Coronary artery (tissue), 2 donors: ENCODE results near the gene NOP9.
A peak's percentile ranks its signal among the peaks of the same experiment; 100 is the strongest.
"Not testable (repeated sequence)": the region's sequence is repeated elsewhere in the genome, so short reads cannot be mapped to it uniquely, and the experiment has no call there.

ENCODE experiments used
- DNase-seq: peaks from one replicate; pipeline ENCODE4 v3.0.0-alpha.2; 2017; ENCODE audit warnings: low spot score
- H3K27ac ChIP-seq, 2 donors: fragments of 200-600 bp; sonication (generic); one replicate each; pipeline ENCODE4 v1.5.1; 2016 to 2019
- H3K4me3 ChIP-seq: fragments of 200-600 bp; sonication (generic); 2 replicates; pipeline ENCODE4 v1.5.1; 2016; ENCODE audit warnings: mild to moderate bottlenecking, moderate library complexity
- TF ChIP-seq, protein P1 (sequence below): fragments of 200-600 bp; sonication (generic); IDR thresholded peaks from one replicate; pipeline ENCODE4 v1.5.1; 2019; ENCODE audit warnings: antibody characterized with exemption

Gene NOP9

DNA sequence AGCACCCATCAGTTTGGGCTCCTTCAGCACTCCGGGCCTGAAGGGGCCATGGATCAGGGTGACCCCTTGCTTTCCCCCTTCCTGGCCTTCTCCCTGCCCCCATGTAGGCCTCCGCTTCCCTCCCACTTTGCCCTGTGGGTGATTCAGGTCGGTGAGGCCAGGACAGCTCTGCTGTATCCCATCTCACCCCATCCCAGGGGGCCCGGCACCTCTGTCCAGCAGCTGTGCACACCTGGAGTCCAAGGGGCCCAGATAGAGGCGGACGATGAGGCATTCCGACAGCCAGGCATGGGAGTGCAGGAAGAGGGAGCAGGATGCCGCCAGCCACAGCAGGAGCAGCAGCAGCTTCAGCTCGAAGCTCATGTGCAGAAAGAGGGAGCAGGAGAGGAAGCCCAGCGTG, 23.0 kb downstream of the NOP9 start:
- no peak for DNase-seq
- TF ChIP-seq, protein P1, sequence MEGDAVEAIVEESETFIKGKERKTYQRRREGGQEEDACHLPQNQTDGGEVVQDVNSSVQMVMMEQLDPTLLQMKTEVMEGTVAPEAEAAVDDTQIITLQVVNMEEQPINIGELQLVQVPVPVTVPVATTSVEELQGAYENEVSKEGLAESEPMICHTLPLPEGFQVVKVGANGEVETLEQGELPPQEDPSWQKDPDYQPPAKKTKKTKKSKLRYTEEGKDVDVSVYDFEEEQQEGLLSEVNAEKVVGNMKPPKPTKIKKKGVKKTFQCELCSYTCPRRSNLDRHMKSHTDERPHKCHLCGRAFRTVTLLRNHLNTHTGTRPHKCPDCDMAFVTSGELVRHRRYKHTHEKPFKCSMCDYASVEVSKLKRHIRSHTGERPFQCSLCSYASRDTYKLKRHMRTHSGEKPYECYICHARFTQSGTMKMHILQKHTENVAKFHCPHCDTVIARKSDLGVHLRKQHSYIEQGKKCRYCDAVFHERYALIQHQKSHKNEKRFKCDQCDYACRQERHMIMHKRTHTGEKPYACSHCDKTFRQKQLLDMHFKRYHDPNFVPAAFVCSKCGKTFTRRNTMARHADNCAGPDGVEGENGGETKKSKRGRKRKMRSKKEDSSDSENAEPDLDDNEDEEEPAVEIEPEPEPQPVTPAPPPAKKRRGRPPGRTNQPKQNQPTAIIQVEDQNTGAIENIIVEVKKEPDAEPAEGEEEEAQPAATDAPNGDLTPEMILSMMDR = no peak
- no peak overlapping the region for H3K4me3 ChIP-seq
- H3K27ac ChIP-seq = no peak overlapping the region

DNA sequence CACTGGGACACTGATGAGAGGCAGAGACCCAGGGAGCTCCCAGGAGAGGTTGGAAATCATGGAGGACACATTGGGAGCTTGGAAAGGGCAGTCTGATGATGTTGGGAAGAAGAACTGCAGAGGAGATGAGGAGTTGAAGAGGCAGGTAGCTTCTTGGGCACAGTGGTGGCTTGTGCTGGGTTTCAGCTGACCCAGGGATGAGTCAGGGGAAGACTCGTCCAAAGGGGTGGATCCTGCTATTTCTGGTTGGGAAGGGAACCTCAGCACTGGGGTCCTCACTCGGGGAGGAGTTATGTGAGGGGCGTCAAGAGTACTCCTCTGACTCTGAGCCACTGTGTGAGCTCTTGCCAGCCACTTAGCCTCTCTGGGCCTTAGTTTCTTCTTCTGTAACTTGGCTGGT, 23.7 kb downstream of the NOP9 start:
- no peak overlapping the region for H3K27ac ChIP-seq
- DNase-seq = no peak
- TF ChIP-seq, protein P1 = no peak
- H3K4me3 ChIP-seq = no peak overlapping the region

DNA sequence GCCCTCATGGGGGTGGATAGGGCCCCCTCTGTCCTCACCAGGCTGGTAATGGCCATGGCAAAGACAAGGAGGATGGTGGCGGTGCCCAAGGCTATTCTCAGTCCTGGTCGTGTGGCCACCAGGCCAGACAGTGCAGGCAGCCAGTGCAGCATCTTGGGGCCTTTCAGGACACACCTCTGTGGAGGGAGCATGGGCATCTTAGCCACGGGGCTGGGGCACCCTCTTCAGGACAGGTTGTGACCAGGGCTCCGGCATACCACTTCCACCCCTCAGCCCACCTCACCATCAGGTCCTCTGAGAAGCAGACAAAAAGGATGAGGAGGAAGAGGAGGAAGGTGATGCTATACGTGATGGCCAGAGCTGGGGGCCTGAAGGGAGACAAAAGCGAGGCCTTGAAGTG, 24.4 kb downstream of the NOP9 start:
- no peak overlapping the region for H3K4me3 ChIP-seq
- TF ChIP-seq, protein P1 = no peak
- H3K27ac ChIP-seq = no peak overlapping the region
- DNase-seq = no peak

DNA sequence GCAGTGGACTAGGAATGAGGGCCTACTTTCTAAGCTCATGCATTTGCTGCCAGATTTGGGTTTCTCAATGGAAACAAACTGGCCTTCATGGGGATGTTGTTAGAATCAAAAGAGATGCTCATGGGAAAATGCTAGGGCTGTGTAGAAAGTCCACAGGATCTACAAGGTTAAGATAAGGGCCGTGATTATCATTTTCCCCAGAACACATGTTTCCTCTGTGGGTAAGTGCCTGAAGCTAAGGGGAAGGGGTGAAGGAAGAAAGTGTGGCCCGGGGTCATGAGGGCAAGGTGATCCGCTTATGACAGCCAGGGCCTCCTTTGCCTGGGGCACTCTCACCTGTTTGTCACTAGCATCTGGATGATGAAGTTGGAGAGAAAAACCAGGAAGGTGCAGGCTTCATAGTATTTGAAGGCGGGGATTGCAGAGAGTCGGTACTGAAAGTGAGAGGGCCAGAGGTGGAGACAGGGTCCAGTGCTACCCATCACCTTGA, 25.4 kb downstream of the NOP9 start:
- TF ChIP-seq, protein P1 = no peak
- Histone ChIP-seq H3K27ac (no peak overlapping the region), H3K4me3 (no peak overlapping the region)
- DNase-seq = no peak

GRCh38 chr14:24325963-24326362, 26.3 kb downstream of the NOP9 start:
- Histone ChIP-seq H3K27ac (no peak overlapping the region), H3K4me3 (no peak overlapping the region)
- DNase-seq = no peak
- TF ChIP-seq, protein P1 = no peak

GRCh38 chr14:24327303-24327702, 27.7 kb downstream of the NOP9 start:
- TF ChIP-seq, protein P1 = no peak
- DNase-seq = no peak
- peak overlapping the region in 1 of 2 donors; percentile 34 for H3K27ac ChIP-seq
- no peak overlapping the region for H3K4me3 ChIP-seq

- not testable (repeated sequence) for H3K4me3 ChIP-seq, DNase-seq
- TF ChIP-seq, protein P1 = peak; percentile 27
- peak overlapping the region in 1 of 2 donors; percentile 34 for H3K27ac ChIP-seq
Observed at GRCh38 chr14:24327914-24328313, 28.3 kb downstream of the NOP9 start.
